Measurements from ENCODE around the gene CGREF1. TPM values are rescaled to one million over a fixed set of nuclear protein-coding genes. Genes with fewer than 3 reads are reported as not detected.

CGREF1 gene
- total and polyA plus RNA-seq, 2 experiments from 2014 or later = 0.48 to 0.55 TPM

- TF ChIP-seq CTCF (IDR thresholded peaks at IDR 0.05; ENCODE audit: low read depth, low read length) = no peak
- peaks cover 9% of the 10 kb centered on the region for H3K4me1 ChIP-seq (ENCODE audit: low read depth)
- no peaks in the 10 kb centered on the region for H3K36me3 ChIP-seq
- H3K4me3 ChIP-seq = no peak overlapping the region
- no peaks in the 10 kb centered on the region for H3K27me3 ChIP-seq
- no peak for DNase-seq (ENCODE audit: low read depth in 1 of 2, low spot score in 1 of 2)
- no peak overlapping the region for H3K27ac ChIP-seq
- no peaks in the 10 kb centered on the region for H3K9me3 ChIP-seq (ENCODE audit: low read depth)
Observed at GRCh38 chr2:27152102-27152795, 33.3 kb upstream of the CGREF1 start.

- Histone ChIP-seq H3K27ac (no peak overlapping the region), H3K4me1 (ENCODE audit: low read depth) (peaks cover 9% of the 10 kb centered on the region), H3K36me3 (no peaks in the 10 kb centered on the region), H3K9me3 (ENCODE audit: low read depth) (no peaks in the 10 kb centered on the region), H3K4me3 (no peak overlapping the region), H3K27me3 (no peaks in the 10 kb centered on the region)
- no peak for DNase-seq (ENCODE audit: low read depth in 1 of 2, low spot score in 1 of 2)
- TF ChIP-seq CTCF (IDR thresholded peaks at IDR 0.05; ENCODE audit: low read depth, low read length) = no peak
Observed at GRCh38 chr2:27150639-27151230, 31.8 kb upstream of the CGREF1 start.

- Histone ChIP-seq H3K4me3 (no peak overlapping the region), H3K27me3 (no peaks in the 10 kb centered on the region), H3K9me3 (ENCODE audit: low read depth) (no peaks in the 10 kb centered on the region), H3K36me3 (no peaks in the 10 kb centered on the region), H3K4me1 (ENCODE audit: low read depth) (peaks cover 4% of the 10 kb centered on the region), H3K27ac (no peak overlapping the region)
- no peak for DNase-seq (ENCODE audit: low read depth in 1 of 2, low spot score in 1 of 2)
- no peak for TF ChIP-seq CTCF (IDR thresholded peaks at IDR 0.05; ENCODE audit: low read depth, low read length)
Observed at GRCh38 chr2:27149570-27150405, 30.9 kb upstream of the CGREF1 start.

- no peak for TF ChIP-seq CTCF (IDR thresholded peaks at IDR 0.05; ENCODE audit: low read depth, low read length)
- Histone ChIP-seq H3K27me3 (no peaks in the 10 kb centered on the region), H3K27ac (no peak within 1 kb of the TSS), H3K4me3 (no peak within 1 kb of the TSS), H3K4me1 (ENCODE audit: low read depth) (no peaks in the 10 kb centered on the region), H3K36me3 (no peaks in the 10 kb centered on the region), H3K9me3 (ENCODE audit: low read depth) (no peaks in the 10 kb centered on the region)
- DNase-seq (ENCODE audit: low read depth in 1 of 2, low spot score in 1 of 2) = peak in 1 of 2 donors; percentile 78
Observed at GRCh38 chr2:27148801-27149439, 30.0 kb upstream of the CGREF1 start, which contains the start of gene TCF23. Gene TCF23, plus strand, starts transcription at chr2:27149004. Its CDS starts 130 bp downstream, at chr2:27149134.

- no peak overlapping the region for H3K4me3 ChIP-seq
Observed at GRCh38 chr2:27147935-27148334, 29.0 kb upstream of the CGREF1 start.

More at GRCh38 chr2:27147935-27148334, 29.0 kb upstream of the CGREF1 start:
- Histone ChIP-seq H3K27me3 (peaks cover 6% of the 10 kb centered on the region), H3K36me3 (no peaks in the 10 kb centered on the region), H3K4me1 (ENCODE audit: low read depth) (no peaks in the 10 kb centered on the region), H3K27ac (no peak overlapping the region), H3K9me3 (ENCODE audit: low read depth) (no peaks in the 10 kb centered on the region)
- DNase-seq (ENCODE audit: low read depth in 1 of 2, low spot score in 1 of 2) = no peak
- no peak for TF ChIP-seq CTCF (IDR thresholded peaks at IDR 0.05; ENCODE audit: low read depth, low read length)
